ENCODE results near the gene CUL3. TPM values are rescaled to one million over a fixed set of nuclear protein-coding genes. Genes with fewer than 3 reads are reported as not detected.

The CUL3 gene
- total RNA-seq, 1 experiment from 2014 or later, result 86.2 TPM

DNA sequence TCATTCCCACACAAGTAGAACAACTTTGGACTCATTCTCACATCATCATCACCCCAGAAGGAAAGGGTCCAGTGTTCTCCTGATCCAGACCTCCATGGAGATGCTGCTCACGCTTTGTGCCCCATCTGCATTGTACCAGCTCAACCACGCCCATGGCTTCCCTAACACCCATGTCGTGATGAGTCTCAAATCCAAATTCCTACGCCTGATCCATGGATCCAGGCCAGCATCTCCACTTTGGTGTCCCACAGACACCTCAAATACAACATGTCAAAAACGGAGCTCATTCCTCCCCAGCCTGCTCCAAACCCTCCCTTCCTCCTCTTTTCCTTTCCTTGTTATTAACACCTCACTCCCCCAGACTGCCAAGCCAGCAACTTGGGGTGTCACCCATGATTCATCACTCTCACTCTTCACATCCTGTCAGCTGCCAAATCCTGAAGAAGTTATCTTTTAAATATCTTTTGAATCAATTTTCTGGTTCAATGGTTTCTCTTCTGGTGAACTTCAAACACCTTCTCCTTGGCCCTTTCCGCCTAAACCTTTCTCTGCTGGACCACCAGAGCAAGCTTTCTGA lies 153.1 kb downstream of the CUL3 start (continued):
- TF ChIP-seq, protein P1, sequence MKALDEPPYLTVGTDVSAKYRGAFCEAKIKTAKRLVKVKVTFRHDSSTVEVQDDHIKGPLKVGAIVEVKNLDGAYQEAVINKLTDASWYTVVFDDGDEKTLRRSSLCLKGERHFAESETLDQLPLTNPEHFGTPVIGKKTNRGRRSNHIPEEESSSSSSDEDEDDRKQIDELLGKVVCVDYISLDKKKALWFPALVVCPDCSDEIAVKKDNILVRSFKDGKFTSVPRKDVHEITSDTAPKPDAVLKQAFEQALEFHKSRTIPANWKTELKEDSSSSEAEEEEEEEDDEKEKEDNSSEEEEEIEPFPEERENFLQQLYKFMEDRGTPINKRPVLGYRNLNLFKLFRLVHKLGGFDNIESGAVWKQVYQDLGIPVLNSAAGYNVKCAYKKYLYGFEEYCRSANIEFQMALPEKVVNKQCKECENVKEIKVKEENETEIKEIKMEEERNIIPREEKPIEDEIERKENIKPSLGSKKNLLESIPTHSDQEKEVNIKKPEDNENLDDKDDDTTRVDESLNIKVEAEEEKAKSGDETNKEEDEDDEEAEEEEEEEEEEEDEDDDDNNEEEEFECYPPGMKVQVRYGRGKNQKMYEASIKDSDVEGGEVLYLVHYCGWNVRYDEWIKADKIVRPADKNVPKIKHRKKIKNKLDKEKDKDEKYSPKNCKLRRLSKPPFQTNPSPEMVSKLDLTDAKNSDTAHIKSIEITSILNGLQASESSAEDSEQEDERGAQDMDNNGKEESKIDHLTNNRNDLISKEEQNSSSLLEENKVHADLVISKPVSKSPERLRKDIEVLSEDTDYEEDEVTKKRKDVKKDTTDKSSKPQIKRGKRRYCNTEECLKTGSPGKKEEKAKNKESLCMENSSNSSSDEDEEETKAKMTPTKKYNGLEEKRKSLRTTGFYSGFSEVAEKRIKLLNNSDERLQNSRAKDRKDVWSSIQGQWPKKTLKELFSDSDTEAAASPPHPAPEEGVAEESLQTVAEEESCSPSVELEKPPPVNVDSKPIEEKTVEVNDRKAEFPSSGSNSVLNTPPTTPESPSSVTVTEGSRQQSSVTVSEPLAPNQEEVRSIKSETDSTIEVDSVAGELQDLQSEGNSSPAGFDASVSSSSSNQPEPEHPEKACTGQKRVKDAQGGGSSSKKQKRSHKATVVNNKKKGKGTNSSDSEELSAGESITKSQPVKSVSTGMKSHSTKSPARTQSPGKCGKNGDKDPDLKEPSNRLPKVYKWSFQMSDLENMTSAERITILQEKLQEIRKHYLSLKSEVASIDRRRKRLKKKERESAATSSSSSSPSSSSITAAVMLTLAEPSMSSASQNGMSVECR (CRISPR knock-in tag; IDR thresholded peaks at IDR 0.05; ENCODE audit: borderline replicate concordance), result no peak
- TF ChIP-seq HMGA2 (CRISPR knock-in tag; IDR thresholded peaks at IDR 0.05), result no peak

DNA sequence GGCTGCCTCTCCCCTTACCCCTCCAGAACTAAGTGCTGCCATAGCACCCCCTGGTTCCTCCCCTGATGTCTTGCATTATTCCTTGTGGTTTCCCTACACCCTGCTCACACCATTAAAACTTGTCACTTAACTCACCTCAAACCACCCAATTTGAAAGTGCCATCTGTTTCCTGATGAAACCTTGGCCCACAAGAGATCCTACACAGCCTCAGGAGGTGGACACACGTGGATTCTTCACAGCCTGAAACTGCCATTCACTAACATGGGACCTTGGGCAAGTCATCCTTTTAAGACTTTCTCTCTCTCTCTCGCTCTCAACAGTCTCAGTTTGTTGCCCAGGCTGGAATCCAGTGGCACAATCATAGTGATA lies 155.7 kb downstream of the CUL3 start:
- peaks cover 3% of the 10 kb centered on the region; the same call in 1 of the 2 replicates for H3K27me3 Mint-ChIP-seq (ENCODE audit: low read depth)
- ATAC-seq (no peak), DNase-seq (ENCODE audit: low spot score) (no peak)
- TF ChIP-seq CREM (CRISPR knock-in tag; IDR thresholded peaks at IDR 0.05) (no peak), TEAD1 (CRISPR knock-in tag; IDR thresholded peaks at IDR 0.05) (no peak), ZBTB21 (CRISPR knock-in tag; IDR thresholded peaks at IDR 0.05; ENCODE audit: borderline replicate concordance) (no peak), ZNF263 (CRISPR knock-in tag; IDR thresholded peaks at IDR 0.05; ENCODE audit: low read depth) (no peak), GRHL2 (CRISPR knock-in tag; IDR thresholded peaks at IDR 0.05; ENCODE audit: insufficient replicate concordance, severe bottlenecking) (no peak), JUN (CRISPR knock-in tag; IDR thresholded peaks at IDR 0.05) (no peak), SOX15 (CRISPR knock-in tag; IDR thresholded peaks at IDR 0.05) (no peak), ZNF423 (CRISPR knock-in tag; IDR thresholded peaks at IDR 0.05) (no peak), RORB (CRISPR knock-in tag; IDR thresholded peaks at IDR 0.05) (no peak), ZNF396 (CRISPR knock-in tag; IDR thresholded peaks at IDR 0.05; ENCODE audit: borderline replicate concordance) (no peak), FOXJ3 (CRISPR knock-in tag; IDR thresholded peaks at IDR 0.05; ENCODE audit: borderline replicate concordance) (no peak), OVOL2 (CRISPR knock-in tag; IDR thresholded peaks at IDR 0.05; ENCODE audit: borderline replicate concordance) (no peak), NR2C2 (CRISPR knock-in tag; IDR thresholded peaks at IDR 0.05) (no peak), JAZF1 (CRISPR knock-in tag; IDR thresholded peaks at IDR 0.05) (no peak), TP53 (CRISPR knock-in tag; IDR thresholded peaks at IDR 0.05) (no peak)
- TF ChIP-seq, protein P2, sequence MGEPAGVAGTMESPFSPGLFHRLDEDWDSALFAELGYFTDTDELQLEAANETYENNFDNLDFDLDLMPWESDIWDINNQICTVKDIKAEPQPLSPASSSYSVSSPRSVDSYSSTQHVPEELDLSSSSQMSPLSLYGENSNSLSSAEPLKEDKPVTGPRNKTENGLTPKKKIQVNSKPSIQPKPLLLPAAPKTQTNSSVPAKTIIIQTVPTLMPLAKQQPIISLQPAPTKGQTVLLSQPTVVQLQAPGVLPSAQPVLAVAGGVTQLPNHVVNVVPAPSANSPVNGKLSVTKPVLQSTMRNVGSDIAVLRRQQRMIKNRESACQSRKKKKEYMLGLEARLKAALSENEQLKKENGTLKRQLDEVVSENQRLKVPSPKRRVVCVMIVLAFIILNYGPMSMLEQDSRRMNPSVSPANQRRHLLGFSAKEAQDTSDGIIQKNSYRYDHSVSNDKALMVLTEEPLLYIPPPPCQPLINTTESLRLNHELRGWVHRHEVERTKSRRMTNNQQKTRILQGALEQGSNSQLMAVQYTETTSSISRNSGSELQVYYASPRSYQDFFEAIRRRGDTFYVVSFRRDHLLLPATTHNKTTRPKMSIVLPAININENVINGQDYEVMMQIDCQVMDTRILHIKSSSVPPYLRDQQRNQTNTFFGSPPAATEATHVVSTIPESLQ (CRISPR knock-in tag; IDR thresholded peaks at IDR 0.05), result no peak
- TF ChIP-seq, protein P3, sequence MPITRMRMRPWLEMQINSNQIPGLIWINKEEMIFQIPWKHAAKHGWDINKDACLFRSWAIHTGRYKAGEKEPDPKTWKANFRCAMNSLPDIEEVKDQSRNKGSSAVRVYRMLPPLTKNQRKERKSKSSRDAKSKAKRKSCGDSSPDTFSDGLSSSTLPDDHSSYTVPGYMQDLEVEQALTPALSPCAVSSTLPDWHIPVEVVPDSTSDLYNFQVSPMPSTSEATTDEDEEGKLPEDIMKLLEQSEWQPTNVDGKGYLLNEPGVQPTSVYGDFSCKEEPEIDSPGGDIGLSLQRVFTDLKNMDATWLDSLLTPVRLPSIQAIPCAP (CRISPR knock-in tag; IDR thresholded peaks at IDR 0.05), result no peak
- TF ChIP-seq, protein P4, sequence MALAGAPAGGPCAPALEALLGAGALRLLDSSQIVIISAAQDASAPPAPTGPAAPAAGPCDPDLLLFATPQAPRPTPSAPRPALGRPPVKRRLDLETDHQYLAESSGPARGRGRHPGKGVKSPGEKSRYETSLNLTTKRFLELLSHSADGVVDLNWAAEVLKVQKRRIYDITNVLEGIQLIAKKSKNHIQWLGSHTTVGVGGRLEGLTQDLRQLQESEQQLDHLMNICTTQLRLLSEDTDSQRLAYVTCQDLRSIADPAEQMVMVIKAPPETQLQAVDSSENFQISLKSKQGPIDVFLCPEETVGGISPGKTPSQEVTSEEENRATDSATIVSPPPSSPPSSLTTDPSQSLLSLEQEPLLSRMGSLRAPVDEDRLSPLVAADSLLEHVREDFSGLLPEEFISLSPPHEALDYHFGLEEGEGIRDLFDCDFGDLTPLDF (CRISPR knock-in tag; IDR thresholded peaks at IDR 0.05), result no peak
- TF ChIP-seq, protein P5, sequence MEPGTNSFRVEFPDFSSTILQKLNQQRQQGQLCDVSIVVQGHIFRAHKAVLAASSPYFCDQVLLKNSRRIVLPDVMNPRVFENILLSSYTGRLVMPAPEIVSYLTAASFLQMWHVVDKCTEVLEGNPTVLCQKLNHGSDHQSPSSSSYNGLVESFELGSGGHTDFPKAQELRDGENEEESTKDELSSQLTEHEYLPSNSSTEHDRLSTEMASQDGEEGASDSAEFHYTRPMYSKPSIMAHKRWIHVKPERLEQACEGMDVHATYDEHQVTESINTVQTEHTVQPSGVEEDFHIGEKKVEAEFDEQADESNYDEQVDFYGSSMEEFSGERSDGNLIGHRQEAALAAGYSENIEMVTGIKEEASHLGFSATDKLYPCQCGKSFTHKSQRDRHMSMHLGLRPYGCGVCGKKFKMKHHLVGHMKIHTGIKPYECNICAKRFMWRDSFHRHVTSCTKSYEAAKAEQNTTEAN (CRISPR knock-in tag; IDR thresholded peaks at IDR 0.05), result no peak
- POLR2A ChIA-PET, result no interaction called here
- H3K9me3 Mint-ChIP-seq, result peaks cover 57% of the 10 kb centered on the region
- H3K4me1 Mint-ChIP-seq, result peaks cover 33% of the 10 kb centered on the region
- peaks cover 62% of the 10 kb centered on the region for H3K36me3 Mint-ChIP-seq
- H3K27ac Mint-ChIP-seq, result no peak overlapping the region; the same call in 1 of the 2 replicates
- CTCF ChIA-PET, result no interaction called here
- H3K4me3 Mint-ChIP-seq, result no peak overlapping the region

Measured in WTC11 (cell line).